ENCODE data around the gene ATXN7L3B.

DNA sequence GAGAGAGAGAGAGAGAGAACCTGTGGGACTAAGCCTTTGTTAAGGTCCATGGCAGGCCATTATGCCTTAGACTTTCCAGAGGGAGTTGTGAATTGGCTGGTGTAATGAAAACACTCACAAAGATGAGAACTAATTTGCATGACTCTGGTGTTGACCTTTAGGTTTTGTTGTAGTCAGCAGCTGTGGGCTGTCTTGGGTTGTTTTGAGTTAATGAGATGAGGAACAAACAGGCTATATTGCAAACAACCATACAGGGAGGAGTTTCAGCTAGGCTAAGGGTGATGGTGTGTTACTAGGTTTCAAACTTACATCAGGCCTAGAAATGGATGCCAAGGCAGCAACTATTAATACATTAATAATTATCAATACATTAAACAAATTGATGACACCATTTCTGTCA is 26.3 kb downstream of the ATXN7L3B start:
- TF ChIP-seq CTCF (conservative IDR thresholded peaks at IDR 0.05; ENCODE audit: low read length) (no peak), EZH2phosphoT487 (IDR thresholded peaks at IDR 0.05; ENCODE audit: borderline replicate concordance, low read depth, low read length) (no peak)
